ENCODE results near the gene PCDH8.
"Not testable (repeated sequence)": the region's sequence is repeated elsewhere in the genome, so short reads cannot be mapped to it uniquely, and the experiment has no call there.

Gene PCDH8

DNA sequence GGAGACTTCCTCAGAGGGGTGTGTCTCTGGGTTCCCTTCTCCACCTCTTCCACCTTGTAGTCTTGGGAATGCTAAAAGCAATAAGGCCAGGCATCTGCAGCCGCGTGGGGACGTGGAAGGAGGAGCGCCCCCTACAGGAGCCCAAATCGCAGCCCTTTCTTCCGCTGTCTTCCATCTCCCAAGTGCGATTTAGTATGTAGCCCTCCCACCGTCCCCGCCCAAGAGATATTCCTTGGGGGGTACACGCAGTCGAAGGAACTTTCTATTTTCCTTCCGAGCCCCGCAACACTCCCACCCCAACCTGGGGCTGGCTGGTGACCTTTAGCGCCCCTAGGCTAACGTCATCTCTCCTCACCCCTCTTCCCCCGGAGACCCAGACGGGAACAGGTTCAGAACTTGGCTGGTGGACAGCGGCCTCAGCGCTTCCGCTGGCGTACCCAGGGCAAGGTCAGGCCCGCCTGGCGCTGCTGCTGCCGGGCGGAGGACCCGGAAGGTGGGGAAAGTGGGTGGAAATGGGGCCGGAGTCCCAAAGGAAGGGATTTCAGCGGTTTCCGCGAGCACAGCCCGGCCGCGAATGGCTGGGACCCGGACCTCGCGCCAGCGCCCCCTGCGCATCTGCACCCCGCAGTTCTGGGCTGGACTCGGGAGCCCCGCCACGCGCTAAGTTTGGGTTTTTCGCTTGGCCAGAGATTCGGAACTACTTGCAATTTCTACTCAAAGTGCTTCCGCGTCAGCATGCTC is 2.1 kb upstream of the PCDH8 start:
- in situ Hi-C loops (cut with MboI; ENCODE audit: low sequenced_read_pairs), result no loop called here

DNA sequence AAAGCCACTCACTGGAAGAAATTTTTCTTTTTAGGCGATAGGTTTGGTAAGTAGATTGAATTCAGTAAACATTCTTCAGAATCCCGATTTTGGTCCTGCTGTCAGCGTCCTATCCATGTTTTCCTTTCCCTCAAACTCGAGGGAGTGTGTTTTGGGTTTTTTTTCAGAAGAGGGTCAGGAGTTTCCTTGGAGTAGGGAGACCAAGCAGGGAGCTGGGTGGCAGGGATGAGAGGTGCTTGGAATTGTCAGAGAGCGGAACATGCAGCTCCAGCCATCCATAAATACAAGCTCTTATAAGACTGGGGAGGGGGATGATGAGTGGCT is 1.6 kb upstream of the PCDH8 start:
- in situ Hi-C loops (cut with MboI; ENCODE audit: low sequenced_read_pairs), result no loop called here

DNA sequence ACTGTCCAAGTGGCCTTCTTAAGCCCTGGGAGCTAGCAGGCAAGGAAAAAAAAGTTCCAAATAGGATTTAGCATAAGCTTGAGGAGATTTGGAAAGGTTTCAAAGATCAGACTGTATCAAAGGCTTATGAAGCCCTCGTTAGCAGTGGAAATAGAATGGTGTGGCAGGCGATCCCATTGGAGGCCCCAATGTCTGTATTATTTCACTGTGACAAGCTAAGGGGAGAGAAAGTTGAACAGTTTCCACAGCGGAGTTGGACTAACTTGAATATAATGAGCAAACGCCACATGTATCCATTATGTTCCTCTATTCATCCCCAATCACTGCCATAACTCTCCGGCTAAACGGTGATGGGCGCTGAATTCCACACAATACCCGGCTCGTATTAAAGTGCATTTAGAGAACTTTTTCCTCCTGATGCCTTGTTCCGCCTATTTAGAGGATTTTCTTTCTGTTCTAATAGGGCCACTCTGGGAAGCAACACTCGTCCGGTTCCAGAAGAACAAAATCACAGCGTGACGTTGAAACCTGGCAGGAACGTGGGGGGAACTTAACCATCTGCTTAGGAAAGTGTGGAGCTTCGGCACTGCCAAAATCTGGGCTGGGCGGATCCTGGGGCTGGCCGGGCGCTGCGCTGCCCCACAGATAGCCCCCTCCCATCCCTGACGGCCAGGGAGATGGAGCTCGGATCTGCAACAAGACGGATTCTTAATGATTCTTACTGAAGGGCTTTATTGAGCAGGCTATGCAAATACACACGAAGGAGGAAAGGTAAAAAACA is 1.0 kb upstream of the PCDH8 start:
- in situ Hi-C loops (cut with MboI; ENCODE audit: low sequenced_read_pairs), result no loop called here

DNA sequence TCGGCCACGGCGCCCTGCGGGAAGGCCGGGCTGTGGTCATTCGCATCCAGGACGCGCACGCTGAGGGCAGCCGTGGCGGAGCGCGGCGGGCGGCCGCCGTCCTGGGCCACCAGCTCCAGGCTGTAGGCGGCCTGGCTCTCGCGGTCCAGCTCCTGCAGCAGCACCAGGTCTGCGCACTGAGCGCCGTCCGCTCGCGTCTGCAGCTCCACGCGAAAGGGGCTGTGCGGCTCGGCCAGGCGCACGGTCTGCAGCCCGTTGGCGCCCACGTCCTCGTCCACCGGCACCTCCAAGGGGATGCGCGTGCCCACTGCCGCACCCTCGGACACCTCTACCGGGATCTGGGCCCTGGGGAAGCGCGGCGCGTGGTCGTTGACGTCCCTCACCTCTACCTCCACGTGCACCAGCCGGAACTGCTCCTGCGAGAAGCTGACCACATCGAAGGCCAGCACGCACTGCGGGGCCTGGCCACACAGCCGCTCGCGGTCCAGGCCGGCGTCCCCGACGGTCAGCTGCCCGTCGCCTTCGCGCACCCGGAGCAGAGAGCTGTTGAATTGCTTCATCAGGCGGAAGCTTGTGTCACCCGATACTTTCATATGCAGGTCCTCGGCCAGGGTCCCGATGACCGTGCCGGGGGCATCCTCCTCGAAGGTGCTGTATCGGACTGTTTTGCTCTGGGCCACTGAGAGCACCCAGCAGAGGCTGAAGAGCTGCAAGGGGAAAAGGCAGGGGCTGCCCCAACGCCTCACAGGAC is 583 bp downstream of the PCDH8 start:
- in situ Hi-C loops (cut with MboI; ENCODE audit: low sequenced_read_pairs), result no loop called here

DNA sequence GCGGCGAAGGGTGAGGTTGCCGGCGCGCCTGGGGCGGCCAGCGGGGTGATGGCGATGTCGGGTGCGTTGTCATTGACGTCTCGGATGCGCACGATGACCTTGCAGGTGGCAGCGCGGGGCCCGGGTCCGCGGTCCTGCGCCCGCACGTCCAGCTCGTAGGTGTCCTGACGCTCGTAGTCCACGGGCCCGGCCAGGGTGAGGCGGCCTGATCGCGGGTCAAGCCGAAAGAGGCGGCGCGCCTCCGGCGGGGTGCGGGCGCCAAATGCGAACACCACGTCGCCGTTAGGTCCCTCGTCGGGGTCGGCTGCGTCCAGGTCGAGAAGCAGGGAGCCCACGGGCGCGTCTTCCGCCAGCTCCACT is 1.1 kb downstream of the PCDH8 start:
- in situ Hi-C loops (cut with MboI; ENCODE audit: low sequenced_read_pairs), result no loop called here

DNA sequence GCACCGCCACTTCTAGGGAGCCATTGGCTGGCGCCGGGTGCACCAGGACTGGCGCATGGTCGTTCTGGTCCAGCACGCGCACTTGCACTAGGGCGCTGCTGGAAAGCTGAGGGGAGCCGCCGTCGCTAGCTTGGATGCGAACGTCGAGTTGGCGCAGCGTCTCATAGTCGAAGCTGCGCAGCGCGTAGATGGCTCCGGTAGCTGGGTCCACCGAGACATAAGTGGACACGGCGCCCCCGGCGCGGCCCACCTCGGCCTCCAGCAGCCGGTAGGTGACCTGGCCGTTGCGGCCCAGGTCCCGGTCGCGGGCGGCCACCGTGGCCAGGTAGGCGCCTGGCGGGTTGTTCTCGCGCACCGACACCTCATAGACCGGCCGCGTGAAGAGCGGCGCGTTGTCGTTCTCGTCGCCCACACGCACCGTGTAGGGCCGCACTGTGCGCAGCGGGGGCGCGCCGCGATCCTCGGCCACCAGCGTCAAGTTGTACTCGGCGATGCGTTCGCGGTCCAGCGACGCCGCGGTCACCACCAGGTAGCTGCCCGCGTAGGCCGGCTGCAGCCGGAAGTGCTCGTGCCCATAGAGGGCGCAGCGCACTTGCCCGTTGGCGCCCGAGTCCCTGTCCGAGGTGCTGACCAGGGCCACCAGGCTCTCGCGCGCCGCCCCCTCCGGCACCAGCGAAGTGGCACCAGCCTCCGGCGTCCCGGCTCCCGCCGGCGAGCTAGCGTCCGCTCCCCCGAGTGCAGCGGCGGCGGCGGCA is 1.7 kb downstream of the PCDH8 start:
- in situ Hi-C loops (cut with MboI; ENCODE audit: low sequenced_read_pairs), result no loop called here

DNA sequence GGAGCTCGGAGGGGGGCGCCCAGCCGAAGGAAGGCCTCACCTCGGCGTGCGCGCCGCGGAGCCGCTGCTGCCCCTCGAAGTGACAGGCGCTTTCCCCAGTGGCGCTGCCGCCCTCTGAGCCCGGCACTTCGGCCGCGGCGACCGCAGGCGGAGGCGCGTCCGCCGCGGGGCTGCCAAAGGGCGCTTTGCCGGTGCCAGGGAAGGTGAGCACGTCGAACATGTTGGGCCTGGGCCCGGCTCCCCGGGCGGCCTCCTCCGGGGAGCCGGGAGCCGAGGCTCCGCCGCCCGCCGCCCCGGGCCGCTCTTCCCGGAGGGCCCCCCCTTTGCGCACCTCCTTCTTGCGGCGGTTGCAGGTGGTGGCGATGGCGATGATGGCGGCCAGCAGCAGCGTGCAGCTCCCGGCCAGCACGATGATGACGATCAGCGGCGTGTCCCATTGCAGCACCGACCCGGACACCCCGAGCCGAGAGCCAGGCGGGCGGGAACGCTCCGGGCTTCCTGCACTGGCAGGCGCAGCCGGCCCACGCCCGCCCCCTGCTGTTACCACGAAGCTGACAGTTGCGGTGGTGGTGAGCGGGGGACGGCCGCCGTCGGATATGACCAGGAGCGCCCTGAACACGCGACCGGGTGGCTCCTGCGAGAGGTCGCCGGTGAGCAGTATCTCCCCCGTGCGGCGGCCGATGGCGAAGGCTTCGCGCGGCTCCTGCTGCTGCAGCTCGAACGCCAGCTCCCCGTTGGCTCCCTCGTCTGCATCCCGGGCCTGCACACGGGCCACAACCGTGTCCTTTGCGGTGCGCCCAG is 2.5 kb downstream of the PCDH8 start:
- in situ Hi-C loops (cut with MboI; ENCODE audit: low sequenced_read_pairs), result no loop called here

DNA sequence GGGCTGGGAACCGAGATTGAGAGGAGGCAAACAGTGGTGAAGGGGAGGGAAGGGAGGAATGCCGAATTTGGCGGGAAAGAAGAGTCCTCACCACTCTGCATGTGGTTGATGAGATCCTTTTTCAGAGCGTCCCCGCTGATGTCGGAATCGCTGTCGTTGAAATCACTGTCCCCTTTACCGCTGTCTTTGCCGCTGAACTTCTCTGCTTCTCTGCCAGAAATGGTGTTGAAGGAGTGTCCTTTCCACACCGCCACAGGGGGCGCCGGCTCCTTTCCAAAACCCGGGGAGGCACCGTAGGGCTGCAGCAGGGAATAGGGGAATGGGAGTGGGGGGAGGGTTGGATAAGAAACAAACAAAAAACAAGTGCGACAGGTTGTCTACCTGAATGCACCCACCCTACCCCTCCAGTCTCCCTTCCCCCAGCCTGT is 3.1 kb downstream of the PCDH8 start:
- in situ Hi-C loops (cut with MboI; ENCODE audit: low sequenced_read_pairs), result no loop called here

DNA sequence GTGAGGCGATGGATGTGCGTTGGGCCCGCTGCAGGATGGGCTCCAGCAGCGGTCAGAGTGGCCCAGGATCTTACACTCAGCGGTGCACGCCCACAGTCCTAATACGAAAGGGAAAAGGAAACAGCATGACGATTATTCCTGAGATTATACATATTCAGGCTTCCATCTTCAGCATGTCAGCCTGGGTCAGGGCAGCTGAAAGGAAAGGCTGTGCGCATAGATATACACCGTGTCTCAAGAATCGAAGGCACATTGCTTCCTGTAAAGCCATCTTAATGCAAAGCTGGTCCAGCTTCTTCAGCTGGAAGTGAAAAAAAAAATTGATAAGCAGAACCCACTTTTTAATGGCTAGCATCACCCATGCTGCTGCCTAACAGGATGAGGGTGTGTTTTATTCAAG is 3.6 kb downstream of the PCDH8 start:
- in situ Hi-C loops (cut with MboI; ENCODE audit: low sequenced_read_pairs), result no loop called here

DNA sequence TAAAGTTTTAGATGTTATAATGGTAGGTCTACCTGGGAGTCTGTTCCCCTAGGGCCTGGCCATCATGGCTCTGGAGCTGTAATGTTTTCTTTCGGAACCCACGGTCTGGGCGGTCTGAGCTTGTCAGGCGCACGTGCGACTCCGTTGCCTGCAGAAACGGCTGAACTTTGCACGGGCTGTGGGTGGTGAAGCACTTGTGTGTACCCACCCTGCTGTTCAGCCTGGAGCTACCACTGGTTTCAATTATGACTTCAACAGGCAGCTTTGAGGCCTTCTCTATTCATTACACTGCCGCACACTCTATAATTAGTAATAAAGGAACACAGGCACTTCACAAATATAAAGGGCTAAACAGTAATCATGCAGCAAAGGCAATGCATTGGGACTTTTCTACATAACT is 6.0 kb downstream of the PCDH8 start:
- in situ Hi-C loops (cut with MboI; ENCODE audit: low sequenced_read_pairs), result no loop called here

DNA sequence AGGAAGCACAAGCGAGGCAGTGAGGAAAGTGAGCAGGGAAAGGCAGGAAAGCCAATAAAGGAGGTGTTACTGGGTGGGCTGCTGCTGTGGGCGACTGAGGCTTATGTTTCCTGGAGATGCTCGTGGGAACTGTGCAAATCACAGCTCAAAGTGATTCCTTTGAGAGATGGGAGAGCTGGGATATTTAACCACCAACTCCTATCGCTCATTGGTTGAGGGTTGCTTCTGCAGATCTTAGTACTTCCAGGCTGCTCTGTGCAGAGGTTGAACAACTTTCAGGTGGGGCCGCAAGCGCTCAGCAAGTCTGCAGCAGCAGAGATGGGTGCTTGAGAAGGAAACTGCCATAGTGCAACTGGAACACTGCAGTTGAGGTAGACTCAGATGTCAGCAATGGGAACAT is 8.4 kb downstream of the PCDH8 start:
- in situ Hi-C loops (cut with MboI; ENCODE audit: low sequenced_read_pairs), result no loop called here

DNA sequence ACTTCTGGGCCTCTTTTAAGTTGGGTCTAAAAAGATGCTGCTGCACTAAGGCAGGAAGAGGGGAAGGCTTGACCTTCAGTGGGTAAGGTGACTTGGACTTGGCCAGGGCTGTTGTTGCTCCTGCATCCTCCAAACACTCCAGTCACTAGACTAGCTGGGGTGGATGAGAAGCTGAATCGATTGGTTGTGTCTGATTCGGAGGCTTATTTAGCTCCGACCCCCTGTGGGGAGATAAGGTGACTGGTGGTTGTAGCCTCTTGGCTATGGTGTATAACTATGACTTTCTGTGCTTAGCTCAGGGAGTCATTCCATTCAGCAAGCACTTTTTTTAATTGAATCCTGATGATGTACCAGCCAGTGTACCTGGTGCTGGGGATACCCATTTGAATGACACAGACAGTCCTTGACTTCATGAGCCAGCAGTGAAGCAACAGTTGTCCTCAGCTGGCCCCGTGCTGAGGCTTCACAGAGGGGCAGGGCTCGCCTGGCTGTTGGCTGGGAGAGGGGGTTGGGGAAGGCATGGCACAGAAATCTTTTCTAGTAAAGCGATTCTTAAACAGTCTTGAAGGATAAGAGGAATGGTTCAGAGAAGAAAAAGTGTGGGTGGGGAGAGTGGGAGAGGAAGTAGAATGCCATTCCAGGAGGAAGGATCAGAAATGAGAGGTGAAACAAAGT is 9.9 kb downstream of the PCDH8 start:
- in situ Hi-C loops (cut with MboI; ENCODE audit: low sequenced_read_pairs), result no loop called here

DNA sequence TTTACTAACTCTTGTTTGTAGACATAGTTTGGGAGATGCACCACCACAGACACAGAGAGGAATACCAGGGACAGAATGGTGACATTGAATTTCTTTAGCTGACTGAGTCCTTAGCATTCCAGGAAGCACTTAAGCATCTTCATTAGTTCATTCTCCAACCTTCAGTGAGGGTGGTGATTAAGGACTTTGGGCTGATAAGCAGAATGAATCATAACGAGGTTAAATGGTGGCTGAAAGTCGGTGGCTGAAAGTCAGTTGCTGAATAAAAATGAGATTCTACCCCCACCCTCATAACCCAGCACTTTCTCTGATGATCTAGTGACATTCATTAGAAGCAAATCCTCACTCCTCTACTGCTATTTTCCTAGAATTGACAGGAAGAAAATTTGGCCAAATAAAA is 10.6 kb downstream of the PCDH8 start:
- in situ Hi-C loops (cut with MboI; ENCODE audit: low sequenced_read_pairs), result no loop called here

DNA sequence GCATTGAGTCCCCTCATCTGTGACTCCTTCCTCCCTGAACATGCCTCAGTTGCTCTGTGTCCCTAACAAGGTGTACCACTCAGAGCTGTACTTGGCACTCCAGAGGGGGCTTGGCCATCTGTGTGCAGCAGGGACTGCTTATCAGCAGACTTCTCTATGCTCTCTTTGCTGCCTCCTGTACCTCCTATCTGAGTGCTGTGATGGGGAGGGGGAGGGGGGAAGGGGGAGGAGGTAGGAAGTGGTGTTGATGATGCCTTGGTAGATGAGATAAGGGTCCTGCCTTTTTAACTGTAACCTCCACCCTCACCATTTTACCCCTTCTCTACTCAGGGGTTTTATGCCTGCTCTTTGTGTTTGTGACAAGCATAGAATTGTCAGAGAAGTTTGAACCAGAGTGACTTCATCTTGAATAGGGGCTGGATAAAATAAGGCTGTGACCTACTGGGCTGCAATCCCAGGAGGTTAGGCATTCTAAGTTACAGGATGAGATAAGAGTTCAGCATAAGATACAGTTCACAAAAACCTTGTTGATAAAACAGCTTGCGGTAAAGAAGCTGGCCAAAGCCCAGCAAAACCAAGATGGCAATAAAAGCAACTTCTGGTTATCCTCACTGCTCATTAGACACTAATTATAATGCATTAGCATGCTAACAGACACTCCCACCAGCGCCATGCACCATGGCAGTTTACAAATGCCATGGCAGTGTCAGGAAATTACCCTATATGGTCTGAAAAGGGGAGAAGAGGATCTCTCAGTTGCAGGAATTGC is 13.2 kb downstream of the PCDH8 start:
- in situ Hi-C loops (cut with MboI; ENCODE audit: low sequenced_read_pairs), result no loop called here

DNA sequence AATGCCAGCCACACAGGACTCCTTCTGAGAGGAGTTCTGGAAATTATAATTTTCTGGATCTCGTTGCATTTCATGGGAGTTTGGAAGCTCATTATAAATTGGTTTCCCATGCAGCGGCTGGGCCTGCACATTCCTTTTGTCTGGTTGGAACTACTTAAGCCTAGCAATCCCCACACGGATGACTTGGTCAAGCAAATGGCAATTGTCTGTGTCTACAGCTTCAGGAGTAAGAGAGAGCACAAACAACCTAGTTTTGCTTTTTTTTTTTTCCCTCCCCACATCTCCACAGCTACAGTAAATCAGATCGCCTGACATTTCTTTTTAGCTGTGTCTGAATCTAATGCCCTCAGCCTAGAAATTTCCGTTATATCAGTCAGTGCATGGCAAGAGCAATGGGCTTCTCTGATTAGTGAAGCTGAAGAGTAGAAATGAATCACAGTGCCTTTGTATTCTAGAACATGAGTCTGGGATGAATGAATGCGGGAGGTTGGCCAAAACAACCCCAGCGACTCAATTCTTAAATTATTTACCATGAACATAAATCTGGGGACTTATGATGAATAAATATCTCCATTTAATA is 15.1 kb downstream of the PCDH8 start:
- in situ Hi-C loops (cut with MboI; ENCODE audit: low sequenced_read_pairs), result no loop called here

DNA sequence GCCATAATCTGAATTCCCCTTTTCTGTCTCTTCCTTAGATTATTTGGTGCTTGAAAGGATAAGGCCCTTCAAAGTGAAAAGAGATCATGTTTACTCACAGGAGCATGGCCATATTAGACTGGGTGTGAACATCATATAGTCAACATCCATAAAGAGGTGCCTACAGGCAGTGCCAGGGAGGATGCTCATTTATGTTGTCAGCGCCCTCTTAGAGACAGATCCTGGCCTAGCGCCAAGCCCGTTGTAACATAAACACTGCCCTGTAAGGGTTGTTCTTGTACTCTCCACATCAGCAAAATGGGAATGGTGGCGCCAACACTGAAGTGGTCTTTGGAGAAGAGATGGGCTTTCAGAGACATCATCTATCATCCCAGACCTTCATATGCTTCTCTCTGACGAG is 16.1 kb downstream of the PCDH8 start:
- in situ Hi-C loops (cut with MboI; ENCODE audit: low sequenced_read_pairs), result no loop called here

DNA sequence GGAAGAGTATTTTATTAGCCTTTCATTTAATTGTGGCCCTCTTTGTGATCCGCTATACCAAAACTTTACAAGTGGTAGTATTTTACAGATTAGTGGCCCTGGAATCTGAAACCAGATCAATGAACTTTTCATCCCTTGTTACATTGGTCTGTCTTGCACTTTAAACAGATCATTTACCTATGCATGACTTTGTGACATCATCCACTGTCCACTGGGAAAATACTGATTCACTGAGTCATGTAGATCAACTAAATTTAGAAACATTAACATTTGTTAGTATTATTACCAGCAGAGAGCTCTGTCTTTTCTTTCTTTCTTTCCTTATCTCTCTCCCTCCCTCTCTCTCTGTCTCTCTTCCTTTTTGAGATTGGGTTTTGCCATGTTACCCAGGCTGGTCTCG is 17.5 kb downstream of the PCDH8 start:
- in situ Hi-C loops (cut with MboI; ENCODE audit: low sequenced_read_pairs), result no loop called here

DNA sequence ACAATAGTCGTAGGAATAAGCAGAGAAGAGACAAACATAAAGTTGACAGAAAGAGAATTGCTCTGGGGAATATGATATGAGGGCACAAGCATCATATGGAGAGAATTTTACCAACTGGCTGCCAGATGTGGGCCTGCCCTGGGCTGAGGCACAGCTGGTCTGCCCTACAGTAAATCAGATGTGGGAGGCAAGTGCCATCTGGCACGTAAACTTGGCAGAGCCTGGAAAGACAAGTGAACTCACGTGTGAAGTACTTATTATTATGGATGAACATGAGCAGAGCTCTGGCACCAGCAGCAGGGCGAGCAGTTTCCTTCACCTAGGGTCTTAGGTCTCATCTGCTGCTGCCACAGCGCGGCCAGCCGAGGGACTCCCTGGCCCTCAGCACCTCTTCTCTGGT is 20.6 kb downstream of the PCDH8 start:
- in situ Hi-C loops (cut with MboI; ENCODE audit: low sequenced_read_pairs), result no loop called here

DNA sequence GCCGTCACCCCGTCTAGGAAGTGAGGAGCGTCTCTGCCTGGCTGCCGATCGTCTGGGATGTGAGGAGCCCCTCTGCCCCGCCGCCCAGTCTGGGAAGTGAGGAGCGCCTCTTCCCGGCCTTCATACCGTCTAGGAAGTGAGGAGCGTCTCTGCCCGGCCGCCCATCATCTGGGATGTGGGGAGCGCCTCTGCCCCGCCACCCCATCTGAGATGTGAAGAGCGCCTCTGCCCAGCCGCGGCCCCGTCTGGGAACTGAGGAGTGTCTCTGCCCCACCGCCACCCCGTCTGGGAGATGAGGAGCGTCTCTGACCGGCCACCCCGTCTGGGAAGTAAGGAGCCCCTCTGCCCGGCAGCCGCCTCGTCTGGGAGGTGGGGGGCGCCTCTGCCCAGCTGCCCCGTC is 30.6 kb downstream of the PCDH8 start:
- in situ Hi-C loops (cut with MboI; ENCODE audit: low sequenced_read_pairs), result not testable (repeated sequence)

Measured in HL-60/S4 treated with phorbol 12-myristate 13-acetate at 8.2 ng/mL for 4 days and 3 days (cell line).